ENCODE measurements around the gene NOS1AP.

- TF ChIP-seq POLR2A (IDR thresholded peaks at IDR 0.05; ENCODE audit: low read depth, low read length) (no peak), POLR2AphosphoS5 (IDR thresholded peaks at IDR 0.05; ENCODE audit: low read depth, low read length) (no peak), TAF1 (IDR thresholded peaks at IDR 0.05; ENCODE audit: borderline replicate concordance, low read depth, low read length) (no peak)
Measured at GRCh38 chr1:162224267-162224666, 154.8 kb downstream of the NOS1AP start.
